ENCODE measurements around the gene GBE1.

GBE1 gene

DNA sequence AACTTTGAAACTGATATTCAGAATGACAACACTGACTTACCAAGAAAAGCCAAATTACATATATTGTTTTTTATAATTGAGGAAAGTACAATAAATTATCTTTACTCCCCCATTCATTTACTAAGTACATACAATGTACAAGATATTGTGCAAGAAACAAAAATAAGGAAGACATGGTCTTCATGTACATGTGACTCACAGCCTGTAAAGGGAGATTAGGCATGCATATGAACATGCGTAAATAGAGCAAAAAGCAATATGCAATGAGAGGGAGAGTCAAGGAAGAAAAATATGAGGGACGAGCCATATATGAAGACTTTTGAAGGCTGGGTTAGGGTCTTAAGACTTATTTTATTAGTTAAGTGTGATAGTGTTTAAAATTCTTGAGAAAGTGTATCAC is 258.4 kb downstream of the GBE1 start:
- no peak overlapping the region for H3K4me3 ChIP-seq (ENCODE audit: insufficient read depth in 1 of 2, low read depth in 1 of 2, low read length in 2 of 2)
- H2AK5ac ChIP-seq (ENCODE audit: low read length, severe bottlenecking), result no peak overlapping the region
- 95% methylated on average over 2 of the region's 2 CpGs for WGBS
- no peak overlapping the region for H3K18ac ChIP-seq (ENCODE audit: low read depth in 1 of 2, low read length in 2 of 2)
- H3K27ac ChIP-seq (ENCODE audit: low read length, poor library complexity, severe bottlenecking), result no peak overlapping the region
- no peak overlapping the region for H4K91ac ChIP-seq (ENCODE audit: low read length)
- no peak overlapping the region for H3K14ac ChIP-seq (ENCODE audit: low read length in 2 of 2)
- no peak overlapping the region for H2AFZ ChIP-seq (ENCODE audit: low read depth, low read length)
- H2BK5ac ChIP-seq (ENCODE audit: low read depth, low read length, poor library complexity, severe bottlenecking), result no peak overlapping the region
- no peak overlapping the region for H4K8ac ChIP-seq (ENCODE audit: low read length)
- H3K9me3 ChIP-seq (ENCODE audit: control insufficient read depth, low read length), result no peaks in the 10 kb centered on the region
- H3K27me3 ChIP-seq (ENCODE audit: control insufficient read depth in 1 of 2, insufficient read depth in 1 of 2, low read length in 2 of 2), result no peaks in the 10 kb centered on the region
- H3K79me1 ChIP-seq (replicated peaks; ENCODE audit: low read length, poor library complexity, severe bottlenecking), result no peaks in the 10 kb centered on the region
- H3K23ac ChIP-seq (ENCODE audit: low read length in 2 of 2), result no peak overlapping the region
- H2BK120ac ChIP-seq (ENCODE audit: low read depth, low read length), result no peak overlapping the region
- H3K4me2 ChIP-seq (ENCODE audit: low read length, poor library complexity, severe bottlenecking), result no peak overlapping the region
- no peaks in the 10 kb centered on the region for H3K4me1 ChIP-seq (ENCODE audit: control insufficient read depth, insufficient read depth, low read depth, low read length)
- peaks cover 0 to 75% of the 10 kb centered on the region in 2 experiments for H3K36me3 ChIP-seq (ENCODE audit: control insufficient read depth in 1 of 2, insufficient read depth in 2 of 2, low read depth in 1 of 2, low read length in 2 of 2)
- DNase-seq, result no peak
- H3K4ac ChIP-seq (ENCODE audit: low read depth in 1 of 2, low read length in 2 of 2), result no peak overlapping the region
- H3K9ac ChIP-seq (ENCODE audit: low read length), result no peak overlapping the region
- no peak overlapping the region for H2BK12ac ChIP-seq (ENCODE audit: low read length in 2 of 2)
- no peak overlapping the region for H2BK15ac ChIP-seq (ENCODE audit: low read depth, poor library complexity, severe bottlenecking)

DNA sequence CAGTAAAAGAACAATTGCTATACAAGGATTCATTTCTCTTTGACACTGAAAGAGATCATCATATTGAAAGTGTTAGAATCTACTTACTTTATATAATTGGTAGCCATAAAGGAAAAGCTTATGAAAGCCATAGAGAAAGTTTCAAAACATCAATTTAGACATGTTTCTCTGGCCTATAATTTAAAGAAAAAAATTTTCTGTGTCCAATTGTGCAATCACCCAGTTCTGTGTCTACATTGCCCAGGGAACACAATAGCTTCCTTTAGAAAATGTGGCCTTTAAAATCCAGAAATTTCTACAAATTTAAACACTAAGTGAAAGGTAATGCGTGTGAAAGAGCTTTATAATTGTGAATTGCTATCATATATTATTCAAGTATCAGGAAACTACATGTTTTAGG is 259.2 kb downstream of the GBE1 start:
- no peak overlapping the region for H2BK120ac ChIP-seq (ENCODE audit: low read depth, low read length)
- H3K4ac ChIP-seq (ENCODE audit: low read depth in 1 of 2, low read length in 2 of 2), result no peak overlapping the region
- WGBS, result no CpG with 5 or more reads among the region's 1 CpG
- H3K18ac ChIP-seq (ENCODE audit: low read depth in 1 of 2, low read length in 2 of 2), result no peak overlapping the region
- no peaks in the 10 kb centered on the region for H3K9me3 ChIP-seq (ENCODE audit: control insufficient read depth, low read length)
- DNase-seq, result no peak
- H2BK5ac ChIP-seq (ENCODE audit: low read depth, low read length, poor library complexity, severe bottlenecking), result no peak overlapping the region
- H4K91ac ChIP-seq (ENCODE audit: low read length), result no peak overlapping the region
- no peak overlapping the region for H3K27ac ChIP-seq (ENCODE audit: low read length, poor library complexity, severe bottlenecking)
- no peaks in the 10 kb centered on the region for H3K27me3 ChIP-seq (ENCODE audit: control insufficient read depth in 1 of 2, insufficient read depth in 1 of 2, low read length in 2 of 2)
- no peaks in the 10 kb centered on the region for H3K4me1 ChIP-seq (ENCODE audit: control insufficient read depth, insufficient read depth, low read depth, low read length)
- no peak overlapping the region for H3K14ac ChIP-seq (ENCODE audit: low read length in 2 of 2)
- H3K9ac ChIP-seq (ENCODE audit: low read length), result no peak overlapping the region
- H3K4me3 ChIP-seq (ENCODE audit: insufficient read depth in 1 of 2, low read depth in 1 of 2, low read length in 2 of 2), result no peak overlapping the region
- no peak overlapping the region for H3K4me2 ChIP-seq (ENCODE audit: low read length, poor library complexity, severe bottlenecking)
- H2BK12ac ChIP-seq (ENCODE audit: low read length in 2 of 2), result no peak overlapping the region
- H3K79me1 ChIP-seq (replicated peaks; ENCODE audit: low read length, poor library complexity, severe bottlenecking), result no peaks in the 10 kb centered on the region
- no peak overlapping the region for H2AFZ ChIP-seq (ENCODE audit: low read depth, low read length)
- no peak overlapping the region for H4K8ac ChIP-seq (ENCODE audit: low read length)
- H3K36me3 ChIP-seq (ENCODE audit: control insufficient read depth in 1 of 2, insufficient read depth in 2 of 2, low read depth in 1 of 2, low read length in 2 of 2), result peaks cover 0 to 74% of the 10 kb centered on the region in 2 experiments
- H3K23ac ChIP-seq (ENCODE audit: low read length in 2 of 2), result no peak overlapping the region
- H2AK5ac ChIP-seq (ENCODE audit: low read length, severe bottlenecking), result no peak overlapping the region
- H2BK15ac ChIP-seq (ENCODE audit: low read depth, poor library complexity, severe bottlenecking), result no peak overlapping the region

DNA sequence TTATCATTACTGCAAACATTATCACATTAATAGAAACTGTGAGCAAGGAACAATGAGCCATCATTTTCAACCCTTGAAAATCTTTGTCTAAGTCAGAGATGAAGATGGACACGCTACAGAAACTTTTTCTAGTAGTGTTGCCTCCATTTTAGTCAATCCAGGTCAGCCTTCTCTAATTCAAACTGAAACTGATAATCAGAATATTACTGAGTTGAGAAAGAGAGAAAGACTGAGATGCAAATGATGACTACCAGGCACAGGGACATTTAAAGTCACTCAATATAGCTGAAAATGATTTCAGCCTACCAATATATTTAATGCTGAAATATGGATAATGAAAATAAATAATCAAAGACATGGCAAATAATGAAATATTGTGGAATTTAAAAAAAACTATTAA is 261.4 kb downstream of the GBE1 start:
- Histone ChIP-seq H3K27ac (ENCODE audit: low read length, poor library complexity, severe bottlenecking) (no peak overlapping the region), H2BK15ac (ENCODE audit: low read depth, poor library complexity, severe bottlenecking) (no peak overlapping the region), H3K36me3 (ENCODE audit: control insufficient read depth in 1 of 2, insufficient read depth in 2 of 2, low read depth in 1 of 2, low read length in 2 of 2) (peaks cover 0 to 71% of the 10 kb centered on the region in 2 experiments), H3K23ac (ENCODE audit: low read length in 2 of 2) (no peak overlapping the region), H3K4ac (ENCODE audit: low read depth in 1 of 2, low read length in 2 of 2) (no peak overlapping the region), H4K91ac (ENCODE audit: low read length) (no peak overlapping the region), H2AFZ (ENCODE audit: low read depth, low read length) (no peak overlapping the region), H4K8ac (ENCODE audit: low read length) (no peak overlapping the region), H3K14ac (ENCODE audit: low read length in 2 of 2) (no peak overlapping the region), H3K4me3 (ENCODE audit: insufficient read depth in 1 of 2, low read depth in 1 of 2, low read length in 2 of 2) (no peak overlapping the region), H3K4me1 (ENCODE audit: control insufficient read depth, insufficient read depth, low read depth, low read length) (no peaks in the 10 kb centered on the region), H3K4me2 (ENCODE audit: low read length, poor library complexity, severe bottlenecking) (no peak overlapping the region), H2BK12ac (ENCODE audit: low read length in 2 of 2) (no peak overlapping the region), H2BK5ac (ENCODE audit: low read depth, low read length, poor library complexity, severe bottlenecking) (no peak overlapping the region), H2AK5ac (ENCODE audit: low read length, severe bottlenecking) (no peak overlapping the region), H3K9me3 (ENCODE audit: control insufficient read depth, low read length) (no peaks in the 10 kb centered on the region), H3K9ac (ENCODE audit: low read length) (no peak overlapping the region), H3K79me1 (replicated peaks; ENCODE audit: low read length, poor library complexity, severe bottlenecking) (no peaks in the 10 kb centered on the region), H3K18ac (ENCODE audit: low read depth in 1 of 2, low read length in 2 of 2) (no peak overlapping the region), H3K27me3 (ENCODE audit: control insufficient read depth in 1 of 2, insufficient read depth in 1 of 2, low read length in 2 of 2) (no peaks in the 10 kb centered on the region), H2BK120ac (ENCODE audit: low read depth, low read length) (no peak overlapping the region)
- no peak for DNase-seq
- 100% methylated on average over 1 of the region's 1 CpG for WGBS

DNA sequence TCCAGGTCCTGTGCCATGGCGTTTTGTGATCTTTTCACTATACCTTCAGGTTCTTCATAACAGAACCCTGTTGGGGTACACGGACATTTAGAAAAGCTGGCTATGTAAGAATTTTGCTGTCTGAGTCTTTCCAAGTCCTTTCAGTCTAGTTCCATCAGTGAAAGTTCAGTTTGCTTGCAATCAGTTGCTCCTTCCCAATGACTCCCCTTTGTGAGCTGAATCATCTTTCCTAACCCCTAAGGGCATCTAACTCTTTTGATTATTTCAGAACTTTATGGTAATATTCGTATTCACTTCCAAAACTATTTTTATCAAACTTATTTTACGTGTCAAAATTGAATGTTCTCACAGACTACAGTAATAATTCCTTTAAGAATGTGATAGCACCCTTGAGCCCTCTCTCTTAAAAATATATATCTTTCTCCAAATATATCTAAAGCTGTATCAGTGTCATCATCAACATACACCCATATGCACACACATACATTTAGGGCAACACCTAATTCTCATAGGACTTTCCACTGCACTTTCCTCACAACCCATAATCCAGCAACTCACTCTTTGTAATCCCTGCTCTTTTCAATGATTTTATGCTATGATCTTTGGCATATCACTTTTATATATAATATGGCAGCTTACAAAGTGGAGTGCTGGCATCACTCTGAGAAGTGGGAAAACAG is 263.7 kb downstream of the GBE1 start:
- Histone ChIP-seq H4K8ac (ENCODE audit: low read length) (no peak overlapping the region), H3K4me2 (ENCODE audit: low read length, poor library complexity, severe bottlenecking) (no peak overlapping the region), H3K36me3 (ENCODE audit: control insufficient read depth in 1 of 2, insufficient read depth in 2 of 2, low read depth in 1 of 2, low read length in 2 of 2) (peaks cover 0 to 56% of the 10 kb centered on the region in 2 experiments), H3K18ac (ENCODE audit: low read depth in 1 of 2, low read length in 2 of 2) (no peak overlapping the region), H3K27ac (ENCODE audit: low read length, poor library complexity, severe bottlenecking) (no peak overlapping the region), H2BK15ac (ENCODE audit: low read depth, poor library complexity, severe bottlenecking) (no peak overlapping the region), H3K4me1 (ENCODE audit: control insufficient read depth, insufficient read depth, low read depth, low read length) (no peaks in the 10 kb centered on the region), H3K9ac (ENCODE audit: low read length) (no peak overlapping the region), H2AK5ac (ENCODE audit: low read length, severe bottlenecking) (no peak overlapping the region), H3K4me3 (ENCODE audit: insufficient read depth in 1 of 2, low read depth in 1 of 2, low read length in 2 of 2) (no peak overlapping the region), H3K4ac (ENCODE audit: low read depth in 1 of 2, low read length in 2 of 2) (no peak overlapping the region), H3K14ac (ENCODE audit: low read length in 2 of 2) (no peak overlapping the region), H3K79me1 (replicated peaks; ENCODE audit: low read length, poor library complexity, severe bottlenecking) (no peaks in the 10 kb centered on the region), H2BK120ac (ENCODE audit: low read depth, low read length) (no peak overlapping the region), H3K23ac (ENCODE audit: low read length in 2 of 2) (no peak overlapping the region), H2BK12ac (ENCODE audit: low read length in 2 of 2) (no peak overlapping the region), H3K27me3 (ENCODE audit: control insufficient read depth in 1 of 2, insufficient read depth in 1 of 2, low read length in 2 of 2) (no peaks in the 10 kb centered on the region), H2BK5ac (ENCODE audit: low read depth, low read length, poor library complexity, severe bottlenecking) (no peak overlapping the region), H4K91ac (ENCODE audit: low read length) (no peak overlapping the region), H2AFZ (ENCODE audit: low read depth, low read length) (no peak overlapping the region), H3K9me3 (ENCODE audit: control insufficient read depth, low read length) (no peaks in the 10 kb centered on the region)
- no peak for DNase-seq
- over 99% methylated on average over 4 of the region's 4 CpGs for WGBS

Data from mesenchymal stem cell (in vitro differentiated cells and primary cell).